Vagina (tissue), 2 donors: Measurements from ENCODE around the gene APOL5.

Source experiments
- CTCF ChIP-seq, 3 experiments: fragments of 450-650 bp in 2 of 3; fragments of 200-600 bp in 1 of 3; sonication (generic) in 1 of 3; IDR thresholded peaks; one replicate each; pipeline ENCODE4 v1.5.1; 2017 to 2019; ENCODE audit warnings: antibody characterized with exemption in 3 of 3, mild to moderate bottlenecking in 2 of 3, moderate library complexity in 2 of 3
- POLR2A ChIP-seq, 2 donors: fragments of 450-650 bp; IDR thresholded peaks; one replicate each; pipeline ENCODE4 v1.6.1; 2017; ENCODE audit warnings: antibody characterized with exemption in 2 of 2, mild to moderate bottlenecking in 2 of 2, moderate library complexity in 2 of 2
- POLR2AphosphoS5 ChIP-seq, 2 donors: sonication (generic); formaldehyde crosslinking; IDR thresholded peaks; one replicate each; pipeline ENCODE4 v1.9.0; 2017; ENCODE audit warnings: antibody characterized with exemption in 2 of 2, mild to moderate bottlenecking in 2 of 2, low read depth in 1 of 2; ENCODE audit not compliant: insufficient read depth in 1 of 2

GRCh38 chr22:35731321-35731720, 13.6 kb downstream of the APOL5 start:
- TF ChIP-seq CTCF (IDR thresholded peaks at IDR 0.05) (no peak), POLR2A (IDR thresholded peaks at IDR 0.05) (no peak), POLR2AphosphoS5 (IDR thresholded peaks at IDR 0.05; ENCODE audit: insufficient read depth in 1 of 2, low read depth in 1 of 2) (no peak)
